Lung microvascular endothelial cell (primary cell): ENCODE data around the gene NCEH1. TPM values are rescaled to one million over a fixed set of nuclear protein-coding genes. Genes with fewer than 3 reads are reported as not detected.
A peak's percentile ranks its signal among the peaks of the same experiment; 100 is the strongest.
"Not testable (repeated sequence)": the region's sequence is repeated elsewhere in the genome, so short reads cannot be mapped to it uniquely, and the experiment has no call there.

Source experiments
- DNase-seq, 2 donors: peaks; one replicate each; pipeline versions ENCODE4 v3.0.0 to v3.0.0-alpha.2; 2010; ENCODE audit warnings: low read depth in 2 of 2
- total RNA-seq: library from RNA; depleted of rRNA; stranded (reverse); fragments of >200 nt; gene quantifications from 2 replicates; pipeline ENCODE4 v1.2.1, GENCODE V29; 2014

The NCEH1 gene
- total RNA-seq, 1 donor from 2014 or later: 3.2 TPM

- DNase-seq: peak in 1 of 2 donors; percentile 44
Measured at GRCh38 chr3:172707967-172708366, 2.9 kb downstream of the NCEH1 start.

GRCh38 chr3:172707030-172707429 lies 3.8 kb downstream of the NCEH1 start:
- DNase-seq: no peak

GRCh38 chr3:172705170-172705569 lies 5.7 kb downstream of the NCEH1 start:
- no peak for DNase-seq

- DNase-seq: no peak
Measured at GRCh38 chr3:172704001-172704400, 6.9 kb downstream of the NCEH1 start.

- DNase-seq: not testable (repeated sequence)
Measured at GRCh38 chr3:172702731-172703130, 8.1 kb downstream of the NCEH1 start.

- DNase-seq: no peak
Measured at GRCh38 chr3:172702256-172702655, 8.6 kb downstream of the NCEH1 start.

- no peak for DNase-seq
Measured at GRCh38 chr3:172701751-172702150, 9.1 kb downstream of the NCEH1 start.

- no peak for DNase-seq
Measured at GRCh38 chr3:172700936-172701455, 9.9 kb downstream of the NCEH1 start.

GRCh38 chr3:172700256-172700655 lies 10.6 kb downstream of the NCEH1 start:
- no peak for DNase-seq

GRCh38 chr3:172699031-172699430 lies 11.8 kb downstream of the NCEH1 start:
- no peak for DNase-seq

GRCh38 chr3:172698631-172699030 lies 12.2 kb downstream of the NCEH1 start:
- no peak for DNase-seq

- no peak for DNase-seq
Measured at GRCh38 chr3:172697558-172697957, 13.3 kb downstream of the NCEH1 start.

- no peak for DNase-seq
Measured at GRCh38 chr3:172696357-172696756, 14.5 kb downstream of the NCEH1 start.

GRCh38 chr3:172694573-172695246 lies 16.2 kb downstream of the NCEH1 start:
- peak; percentile 26 to 41 for DNase-seq

GRCh38 chr3:172692751-172693338 lies 18.0 kb downstream of the NCEH1 start:
- DNase-seq: no peak

- DNase-seq: no peak
Measured at GRCh38 chr3:172690936-172691335, 19.9 kb downstream of the NCEH1 start.

- no peak for DNase-seq
Measured at GRCh38 chr3:172688588-172688987, 22.3 kb downstream of the NCEH1 start.

GRCh38 chr3:172687501-172687900 lies 23.4 kb downstream of the NCEH1 start:
- peak in 1 of 2 donors; percentile 71 for DNase-seq

GRCh38 chr3:172685331-172686214 lies 25.3 kb downstream of the NCEH1 start:
- DNase-seq: peak in 1 of 2 donors; percentile 76

GRCh38 chr3:172680684-172681083 lies 30.2 kb downstream of the NCEH1 start:
- no peak for DNase-seq

- DNase-seq: no peak
Measured at GRCh38 chr3:172679599-172679998, 31.3 kb downstream of the NCEH1 start.

GRCh38 chr3:172678068-172678467 lies 32.8 kb downstream of the NCEH1 start:
- DNase-seq: peak in 1 of 2 donors; percentile 27
